Loucy (cell line): ENCODE measurements around the gene UBTF.

ENCODE experiments used
- H2AFZ ChIP-seq: fragments of 200-600 bp; sonication (generic); 2 replicates; pipeline ENCODE4 v1.6.0; 2016; ENCODE audit warnings: antibody characterized with exemption, mild to moderate bottlenecking, low read length, moderate library complexity
- H3F3A ChIP-seq: fragments of 200-600 bp; 2 replicates; pipeline ENCODE4 v1.6.0; 2016; ENCODE audit warnings: antibody characterized with exemption, low read depth, mild to moderate bottlenecking
- H3K27me3 ChIP-seq: fragments of 200-600 bp; sonication (generic); 2 replicates; pipeline ENCODE4 v1.6.1; 2014; ENCODE audit warnings: low read length, mild to moderate bottlenecking; ENCODE audit not compliant: insufficient read depth, poor library complexity, severe bottlenecking
- H3K36me3 ChIP-seq: fragments of 200-600 bp; sonication (generic); 2 replicates; pipeline ENCODE4 v1.6.1; 2016; ENCODE audit warnings: low read length; ENCODE audit not compliant: insufficient read depth
- H3K4me1 ChIP-seq: fragments of 200-600 bp; sonication (generic); 2 replicates; pipeline ENCODE4 v1.5.1; 2014; ENCODE audit warnings: low read length, mild to moderate bottlenecking; ENCODE audit not compliant: insufficient read depth, poor library complexity, severe bottlenecking
- H3K4me2 ChIP-seq: fragments of 200-600 bp; sonication (generic); 2 replicates; pipeline ENCODE4 v1.6.0; 2014; ENCODE audit warnings: antibody characterized with exemption, low read length, low read depth, mild to moderate bottlenecking; ENCODE audit not compliant: poor library complexity, severe bottlenecking
- H3K4me3 ChIP-seq: fragments of 200-600 bp; sonication (generic); 2 replicates; pipeline ENCODE4 v1.5.1; 2014; ENCODE audit warnings: low read length, mild to moderate bottlenecking, mixed read lengths; ENCODE audit not compliant: poor library complexity, severe bottlenecking
- H3K79me2 ChIP-seq: fragments of 200-600 bp; sonication (generic); 2 replicates; pipeline ENCODE4 v1.6.1; 2014; ENCODE audit warnings: low read length; ENCODE audit not compliant: insufficient read depth
- H3K9ac ChIP-seq: fragments of 200-600 bp; sonication (generic); 2 replicates; pipeline ENCODE4 v1.6.0; 2014; ENCODE audit warnings: mild to moderate bottlenecking, low read depth, low read length, moderate library complexity; ENCODE audit not compliant: poor library complexity, severe bottlenecking
- H3K9me2 ChIP-seq: fragments of 200-600 bp; sonication (generic); replicated peaks from 2 replicates; pipeline ENCODE4 v1.6.1; 2016; ENCODE audit warnings: low read depth, low read length, mixed read lengths
- H3K9me3 ChIP-seq: fragments of 200-600 bp; sonication (generic); 2 replicates; pipeline ENCODE4 v1.6.1; 2014; ENCODE audit warnings: mild to moderate bottlenecking, antibody characterized with exemption, low read length, low read depth; ENCODE audit not compliant: insufficient read depth
- H4K20me1 ChIP-seq: fragments of 200-600 bp; sonication (generic); 2 replicates; pipeline ENCODE4 v1.6.0; 2014; ENCODE audit warnings: antibody characterized with exemption, low read length, mild to moderate bottlenecking; ENCODE audit not compliant: insufficient read depth, poor library complexity, severe bottlenecking
- CTCF ChIP-seq: fragments of 200-600 bp; sonication (generic); conservative IDR thresholded peaks from 2 replicates; pipeline ENCODE4 v1.5.1; 2014; ENCODE audit warnings: mild to moderate bottlenecking, antibody characterized with exemption, low read length
- EZH2phosphoT487 ChIP-seq: fragments of 200-600 bp; IDR thresholded peaks from 2 replicates; pipeline ENCODE4 v1.6.1; 2018; ENCODE audit warnings: antibody characterized with exemption, mild to moderate bottlenecking, moderate library complexity, borderline replicate concordance

The UBTF gene

GRCh38 chr17:44219616-44220212 is at the start of gene UBTF:
Gene UBTF (minus strand): TSS chr17:44219675. CDS start chr17:44218229, 1,446 bp downstream.
- Histone ChIP-seq H3K9me2 (no peaks in the 10 kb centered on the region), H3K4me2 (peak within 1 kb of the TSS; percentile 69), H3K27me3 (peaks cover 5% of the 10 kb centered on the region), H3K36me3 (peaks cover 21% of the 10 kb centered on the region; the same call in 1 of the 2 replicates), H3K79me2 (peaks cover 61% of the 10 kb centered on the region), H4K20me1 (peaks cover 31% of the 10 kb centered on the region), H3K9me3 (no peaks in the 10 kb centered on the region), H3F3A (no peaks in the 10 kb centered on the region), H3K4me1 (peaks cover 38% of the 10 kb centered on the region), H2AFZ (no peak within 1 kb of the TSS), H3K4me3 (peak within 1 kb of the TSS; percentile 100), H3K9ac (peak within 1 kb of the TSS; percentile 98)
- TF ChIP-seq CTCF (no peak), EZH2phosphoT487 (no peak)

GRCh38 chr17:44268709-44269534 is 49.4 kb upstream of the UBTF start:
- Histone ChIP-seq H3K9me2 (no peaks in the 10 kb centered on the region), H3F3A (no peaks in the 10 kb centered on the region), H3K9ac (no peak overlapping the region), H3K9me3 (no peaks in the 10 kb centered on the region), H3K4me3 (no peak overlapping the region), H3K36me3 (no peaks in the 10 kb centered on the region), H3K27me3 (no peaks in the 10 kb centered on the region), H2AFZ (no peak overlapping the region), H3K4me2 (no peak overlapping the region), H4K20me1 (no peaks in the 10 kb centered on the region), H3K4me1 (no peaks in the 10 kb centered on the region), H3K79me2 (no peaks in the 10 kb centered on the region)
- TF ChIP-seq EZH2phosphoT487 = no peak
- no peak for TF ChIP-seq CTCF

- Histone ChIP-seq H2AFZ (no peak within 1 kb of the TSS), H3K4me2 (no peak within 1 kb of the TSS), H3K9me3 (no peaks in the 10 kb centered on the region), H3K79me2 (no peaks in the 10 kb centered on the region), H3K4me1 (no peaks in the 10 kb centered on the region), H3K36me3 (no peaks in the 10 kb centered on the region), H3K27me3 (no peaks in the 10 kb centered on the region), H4K20me1 (no peaks in the 10 kb centered on the region), H3K9ac (no peak within 1 kb of the TSS), H3K9me2 (no peaks in the 10 kb centered on the region), H3F3A (no peaks in the 10 kb centered on the region), H3K4me3 (no peak within 1 kb of the TSS)
- TF ChIP-seq CTCF = no peak
- no peak for TF ChIP-seq EZH2phosphoT487
These were observed 48.5 kb upstream of the UBTF start, which contains the start of gene SLC4A1 for GRCh38 chr17:44267818-44268490. Gene SLC4A1 (minus strand): TSS chr17:44268135. CDS start chr17:44262866, 5,269 bp downstream.
